Measurements from ENCODE around the gene BCL2A1.

BCL2A1 gene

DNA sequence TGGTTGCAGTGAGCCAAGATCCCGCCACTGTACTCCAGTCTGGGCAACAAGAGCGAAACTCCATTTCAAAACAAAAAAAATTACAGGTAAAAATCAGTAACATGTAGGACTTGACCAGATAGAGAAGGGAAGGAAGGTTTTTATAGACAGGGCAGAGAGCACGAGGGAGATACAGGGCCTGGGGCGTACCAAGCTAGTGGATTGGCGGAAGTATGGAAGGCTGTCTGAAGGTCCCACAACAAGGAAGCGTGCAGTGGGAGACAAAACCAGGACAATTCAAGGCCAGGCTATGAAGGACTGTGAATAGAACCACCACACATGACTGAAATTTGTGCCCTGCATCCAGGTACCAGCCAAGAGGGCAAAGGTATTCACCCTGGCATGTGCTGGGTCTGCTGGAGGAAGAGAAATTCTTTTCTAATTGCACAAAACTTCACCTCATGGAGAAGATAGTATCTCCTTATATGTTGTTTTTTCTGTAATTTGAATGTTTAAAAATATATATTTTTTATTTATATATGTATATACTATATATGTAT, 33.0 kb upstream of the BCL2A1 start:
- Mint-ChIP-seq H3K36me3 (ENCODE audit: low read depth) (no peaks in the 10 kb centered on the region), H3K27me3 (ENCODE audit: low read depth, poor library complexity) (peaks cover 7% of the 10 kb centered on the region), H3K9me3 (peaks cover 20% of the 10 kb centered on the region), H3K27ac (peak overlapping the region; percentile 17), H3K4me3 (no peak overlapping the region), H3K4me1 (no peaks in the 10 kb centered on the region)
- no peak for TF ChIP-seq CTCF (IDR thresholded peaks at IDR 0.05)
- DNase-seq: no peak

DNA sequence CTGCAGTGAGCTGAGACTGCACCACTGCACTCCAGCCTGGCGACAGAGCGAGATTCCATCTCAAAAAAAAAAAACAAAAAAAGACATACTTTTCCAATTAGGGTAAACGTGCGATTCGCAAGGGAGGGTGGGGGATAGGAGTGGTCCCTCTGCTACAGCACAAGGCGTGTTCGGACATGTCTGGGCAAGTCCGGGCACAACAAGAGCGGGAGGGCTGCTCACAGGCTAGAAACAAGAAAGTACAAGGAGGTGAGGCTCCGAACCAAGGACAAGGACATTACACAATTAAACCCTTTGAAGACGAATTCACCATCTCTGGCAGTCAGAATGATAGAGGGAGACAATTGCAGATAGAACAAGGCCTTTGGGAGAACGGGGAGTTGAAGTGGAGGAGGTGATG, 32.2 kb upstream of the BCL2A1 start:
- Mint-ChIP-seq H3K4me3 (no peak overlapping the region), H3K27ac (peak overlapping the region; percentile 24), H3K4me1 (no peaks in the 10 kb centered on the region), H3K27me3 (ENCODE audit: low read depth, poor library complexity) (peaks cover 7% of the 10 kb centered on the region), H3K36me3 (ENCODE audit: low read depth) (no peaks in the 10 kb centered on the region), H3K9me3 (peaks cover 20% of the 10 kb centered on the region)
- TF ChIP-seq CTCF (IDR thresholded peaks at IDR 0.05): no peak
- no peak for DNase-seq

GRCh38 chr15:80002267-80002666, 31.3 kb upstream of the BCL2A1 start:
- Mint-ChIP-seq H3K27ac (peak overlapping the region; percentile 36), H3K27me3 (ENCODE audit: low read depth, poor library complexity) (peaks cover 4% of the 10 kb centered on the region), H3K36me3 (ENCODE audit: low read depth) (no peaks in the 10 kb centered on the region), H3K9me3 (peaks cover 20% of the 10 kb centered on the region), H3K4me3 (no peak overlapping the region), H3K4me1 (no peaks in the 10 kb centered on the region)
- DNase-seq: no peak
- no peak for TF ChIP-seq CTCF (IDR thresholded peaks at IDR 0.05)

DNA sequence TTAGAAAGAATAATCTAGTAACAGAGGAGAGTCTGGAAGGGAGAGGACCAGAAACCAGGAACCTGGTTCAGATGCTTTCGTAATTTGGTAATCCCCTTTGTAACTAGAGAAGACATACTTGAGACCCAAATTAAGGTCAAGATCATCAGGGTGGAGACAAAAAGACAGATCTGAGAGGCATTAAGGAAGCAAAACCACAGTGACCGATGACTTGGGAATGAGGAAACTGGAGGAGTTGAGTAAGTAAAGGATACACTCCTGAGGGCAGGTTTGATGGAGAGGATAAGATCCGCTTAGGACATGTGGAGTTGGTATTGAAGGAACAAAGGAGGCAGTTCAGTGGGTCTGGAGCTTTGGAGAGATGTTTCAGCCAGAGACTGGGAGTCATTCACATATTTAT, 23.6 kb upstream of the BCL2A1 start:
- no peak overlapping the region for H3K4me3 Mint-ChIP-seq
- H3K36me3 Mint-ChIP-seq (ENCODE audit: low read depth): no peaks in the 10 kb centered on the region
- no peak for TF ChIP-seq CTCF (IDR thresholded peaks at IDR 0.05)
- H3K27me3 Mint-ChIP-seq (ENCODE audit: low read depth, poor library complexity): peaks cover 3% of the 10 kb centered on the region
- peak overlapping the region; percentile 7 for H3K27ac Mint-ChIP-seq
- no peak for DNase-seq
- peaks cover 13% of the 10 kb centered on the region for H3K4me1 Mint-ChIP-seq
- no peaks in the 10 kb centered on the region for H3K9me3 Mint-ChIP-seq

DNA sequence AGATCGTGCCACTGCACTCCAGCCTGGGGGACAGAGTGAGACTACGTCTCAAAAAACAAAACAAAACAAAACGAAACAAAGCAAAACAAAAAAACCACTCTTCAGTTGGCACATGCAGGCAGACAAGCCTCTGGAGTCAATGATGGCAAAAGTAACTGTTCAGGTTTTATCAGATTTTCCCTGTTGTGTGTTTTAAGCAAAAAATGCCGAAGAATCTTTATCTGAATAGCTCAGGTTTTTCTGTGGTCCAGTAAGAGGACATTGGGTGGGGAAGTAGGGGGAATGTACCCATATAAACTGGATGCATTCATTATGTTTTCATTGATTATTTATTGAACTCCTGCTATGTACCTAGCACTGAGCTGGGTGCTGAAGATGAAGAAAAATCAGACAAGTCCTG, 20.8 kb upstream of the BCL2A1 start:
- Mint-ChIP-seq H3K27me3 (ENCODE audit: low read depth, poor library complexity) (peaks cover 6% of the 10 kb centered on the region), H3K9me3 (no peaks in the 10 kb centered on the region), H3K4me3 (no peak overlapping the region), H3K36me3 (ENCODE audit: low read depth) (no peaks in the 10 kb centered on the region), H3K27ac (no peak overlapping the region), H3K4me1 (peaks cover 13% of the 10 kb centered on the region)
- DNase-seq: no peak
- TF ChIP-seq CTCF (IDR thresholded peaks at IDR 0.05): no peak

- Mint-ChIP-seq H3K9me3 (no peaks in the 10 kb centered on the region), H3K27me3 (ENCODE audit: low read depth, poor library complexity) (peaks cover 6% of the 10 kb centered on the region), H3K4me1 (peaks cover 13% of the 10 kb centered on the region), H3K36me3 (ENCODE audit: low read depth) (no peaks in the 10 kb centered on the region), H3K4me3 (no peak overlapping the region), H3K27ac (no peak overlapping the region)
- DNase-seq: no peak
- no peak for TF ChIP-seq CTCF (IDR thresholded peaks at IDR 0.05)
These were observed 20.0 kb upstream of the BCL2A1 start for GRCh38 chr15:79990997-79991334.
